HepG2 (cell line): ENCODE data around the gene DACT2. TPM values are rescaled to one million over a fixed set of nuclear protein-coding genes. Genes with fewer than 3 reads are reported as not detected.

Experiments used
- ATF1 ChIP-seq: IDR thresholded peaks from 2 replicates; pipeline ENCODE4 v1.6.1; 2016; ENCODE audit warnings: mild to moderate bottlenecking, control low read depth
- ATF6 ChIP-seq: sonication (generic); formaldehyde crosslinking; conservative IDR thresholded peaks from 2 replicates; pipeline ENCODE4 v1.4.0; 2020; ENCODE audit warnings: missing genetic modification reagents
- FOXM1 ChIP-seq: sonication (generic); formaldehyde crosslinking; IDR thresholded peaks from 2 replicates; pipeline ENCODE4 v1.5.0; 2020; ENCODE audit warnings: missing genetic modification reagents
- HMGXB4 ChIP-seq, 2 experiments: sonication (generic) in 1 of 2; formaldehyde crosslinking in 1 of 2; IDR thresholded peaks; 2 replicates each; pipeline versions ENCODE4 v1.4.0 to v1.6.1; 2018 to 2020; ENCODE audit warnings: missing genetic modification reagents in 2 of 2, borderline replicate concordance in 1 of 2, low read depth in 1 of 2, mild to moderate bottlenecking in 1 of 2, missing biosample characterization in 1 of 2
- HOXA3 ChIP-seq: sonication (generic); formaldehyde crosslinking; IDR thresholded peaks from 2 replicates; pipeline ENCODE4 v1.5.0; 2020; ENCODE audit warnings: missing genetic modification reagents
- KDM4B ChIP-seq: sonication (generic); formaldehyde crosslinking; IDR thresholded peaks from 2 replicates; pipeline ENCODE4 v1.4.0; 2020; ENCODE audit warnings: missing genetic modification reagents
- MIXL1 ChIP-seq: IDR thresholded peaks from 2 replicates; pipeline ENCODE4 v1.6.1; 2016
- PLRG1 ChIP-seq: fragments of 450-650 bp; conservative IDR thresholded peaks from 2 replicates; pipeline ENCODE4 v1.6.1; 2016
- STAG1 ChIP-seq: sonication (generic); formaldehyde crosslinking; IDR thresholded peaks from 2 replicates; pipeline ENCODE4 v1.4.0; 2020; ENCODE audit warnings: missing genetic modification reagents
- THAP11 ChIP-seq: IDR thresholded peaks from 2 replicates; pipeline ENCODE4 v1.6.1; 2016; ENCODE audit warnings: missing biosample characterization, missing genetic modification reagents
- ZFP37 ChIP-seq: sonication (generic); formaldehyde crosslinking; IDR thresholded peaks from 2 replicates; pipeline ENCODE4 v1.4.0; 2020; ENCODE audit warnings: missing genetic modification reagents, borderline replicate concordance
- ZNF20 ChIP-seq: sonication (generic); formaldehyde crosslinking; IDR thresholded peaks from 2 replicates; pipeline ENCODE4 v1.4.0; 2020; ENCODE audit warnings: mild to moderate bottlenecking, moderate library complexity, missing genetic modification reagents
- ZNF251 ChIP-seq: sonication (generic); formaldehyde crosslinking; IDR thresholded peaks from 2 replicates; pipeline ENCODE4 v1.9.0; 2021; ENCODE audit warnings: mild to moderate bottlenecking, missing genetic modification reagents
- ZNF337 ChIP-seq: sonication (generic); formaldehyde crosslinking; IDR thresholded peaks from 2 replicates; pipeline ENCODE4 v1.5.1; 2020; ENCODE audit warnings: missing genetic modification reagents, low read depth, mild to moderate bottlenecking, borderline replicate concordance
- ZNF652 ChIP-seq: IDR thresholded peaks from 2 replicates; pipeline ENCODE4 v1.6.1; 2016; ENCODE audit warnings: low read depth, borderline replicate concordance
- ZNF747 ChIP-seq: sonication (generic); formaldehyde crosslinking; IDR thresholded peaks from 2 replicates; pipeline ENCODE4 v1.8.1; 2023; ENCODE audit warnings: missing genetic modification reagents, mild to moderate bottlenecking, borderline replicate concordance
- polyA plus RNA-seq, 8 experiments: library from polyadenylated mRNA; depleted of rRNA in 3 of 8; stranded (reverse) in 7 of 8; unstranded in 1 of 8; fragments of >200 nt; fragmentation: Illumina TruSeq in 4 of 8; extraction: Trizol in 4 of 8; gene quantifications; 2 replicates each; pipeline versions ENCODE4 v1.2.1 to v1.2.3, GENCODE V29; 2011 to 2016; ENCODE audit warnings: low read depth in 4 of 8, missing spikeins in 1 of 8, mixed read lengths in 1 of 8; ENCODE audit not compliant: insufficient read depth in 1 of 8
- total RNA-seq, 5 experiments: library from RNA; depleted of rRNA; stranded (reverse); fragments of >200 nt; fragmentation: Illumina TruSeq; extraction: Trizol; gene quantifications; 2 replicates each; pipeline ENCODE4 v1.2.3, GENCODE V29; 2016; ENCODE audit warnings: low read depth in 1 of 5
- TF ChIP-seq, protein P1 (sequence below): sonication (generic); formaldehyde crosslinking; IDR thresholded peaks from 2 replicates; pipeline ENCODE4 v1.5.1; 2020; ENCODE audit warnings: missing genetic modification reagents, mild to moderate bottlenecking, borderline replicate concordance
- TF ChIP-seq, protein P2 (sequence below): sonication (generic); formaldehyde crosslinking; IDR thresholded peaks from 2 replicates; pipeline ENCODE4 v1.4.0; 2020; ENCODE audit warnings: missing genetic modification reagents

DACT2 gene
- total and polyA plus RNA-seq, 2 of the 13 experiments (the other 11 are each of a cell fraction or from before 2014, with no cell fraction given), result 0.15 TPM; not detected in 1

GRCh38 chr6:168301648-168302398 lies 17.8 kb downstream of the DACT2 start (continued):
- TF ChIP-seq HOXA3 (peak; percentile 72), PLRG1 (no peak), ZNF251 (CRISPR knock-in tag) (no peak), KDM4B (CRISPR knock-in tag) (peak; percentile 78; the same call in 1 of the 2 replicates), STAG1 (CRISPR knock-in tag) (peak; percentile 20), FOXM1 (CRISPR knock-in tag) (no peak), THAP11 (CRISPR knock-in tag) (peak; percentile 36; the same call in 1 of the 2 replicates), ATF1 (CRISPR knock-in tag) (no peak), MIXL1 (no peak; the same call in 1 of the 2 replicates), ZNF652 (CRISPR knock-in tag) (peak; percentile 28; the same call in 1 of the 2 replicates), ATF6 (CRISPR knock-in tag) (no peak), ZNF20 (CRISPR knock-in tag) (no peak), ZNF337 (CRISPR knock-in tag) (no peak), HMGXB4 (CRISPR knock-in tag; IDR thresholded peaks at IDR 0.05; ENCODE audit: borderline replicate concordance in 1 of 2, low read depth in 1 of 2) (no peak), ZFP37 (CRISPR knock-in tag) (no peak), ZNF747 (CRISPR knock-in tag) (peak; percentile 65; the same call in 1 of the 2 replicates)
- TF ChIP-seq, protein P1, sequence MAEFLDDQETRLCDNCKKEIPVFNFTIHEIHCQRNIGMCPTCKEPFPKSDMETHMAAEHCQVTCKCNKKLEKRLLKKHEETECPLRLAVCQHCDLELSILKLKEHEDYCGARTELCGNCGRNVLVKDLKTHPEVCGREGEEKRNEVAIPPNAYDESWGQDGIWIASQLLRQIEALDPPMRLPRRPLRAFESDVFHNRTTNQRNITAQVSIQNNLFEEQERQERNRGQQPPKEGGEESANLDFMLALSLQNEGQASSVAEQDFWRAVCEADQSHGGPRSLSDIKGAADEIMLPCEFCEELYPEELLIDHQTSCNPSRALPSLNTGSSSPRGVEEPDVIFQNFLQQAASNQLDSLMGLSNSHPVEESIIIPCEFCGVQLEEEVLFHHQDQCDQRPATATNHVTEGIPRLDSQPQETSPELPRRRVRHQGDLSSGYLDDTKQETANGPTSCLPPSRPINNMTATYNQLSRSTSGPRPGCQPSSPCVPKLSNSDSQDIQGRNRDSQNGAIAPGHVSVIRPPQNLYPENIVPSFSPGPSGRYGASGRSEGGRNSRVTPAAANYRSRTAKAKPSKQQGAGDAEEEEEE (CRISPR knock-in tag), result no peak
- TF ChIP-seq, protein P2, sequence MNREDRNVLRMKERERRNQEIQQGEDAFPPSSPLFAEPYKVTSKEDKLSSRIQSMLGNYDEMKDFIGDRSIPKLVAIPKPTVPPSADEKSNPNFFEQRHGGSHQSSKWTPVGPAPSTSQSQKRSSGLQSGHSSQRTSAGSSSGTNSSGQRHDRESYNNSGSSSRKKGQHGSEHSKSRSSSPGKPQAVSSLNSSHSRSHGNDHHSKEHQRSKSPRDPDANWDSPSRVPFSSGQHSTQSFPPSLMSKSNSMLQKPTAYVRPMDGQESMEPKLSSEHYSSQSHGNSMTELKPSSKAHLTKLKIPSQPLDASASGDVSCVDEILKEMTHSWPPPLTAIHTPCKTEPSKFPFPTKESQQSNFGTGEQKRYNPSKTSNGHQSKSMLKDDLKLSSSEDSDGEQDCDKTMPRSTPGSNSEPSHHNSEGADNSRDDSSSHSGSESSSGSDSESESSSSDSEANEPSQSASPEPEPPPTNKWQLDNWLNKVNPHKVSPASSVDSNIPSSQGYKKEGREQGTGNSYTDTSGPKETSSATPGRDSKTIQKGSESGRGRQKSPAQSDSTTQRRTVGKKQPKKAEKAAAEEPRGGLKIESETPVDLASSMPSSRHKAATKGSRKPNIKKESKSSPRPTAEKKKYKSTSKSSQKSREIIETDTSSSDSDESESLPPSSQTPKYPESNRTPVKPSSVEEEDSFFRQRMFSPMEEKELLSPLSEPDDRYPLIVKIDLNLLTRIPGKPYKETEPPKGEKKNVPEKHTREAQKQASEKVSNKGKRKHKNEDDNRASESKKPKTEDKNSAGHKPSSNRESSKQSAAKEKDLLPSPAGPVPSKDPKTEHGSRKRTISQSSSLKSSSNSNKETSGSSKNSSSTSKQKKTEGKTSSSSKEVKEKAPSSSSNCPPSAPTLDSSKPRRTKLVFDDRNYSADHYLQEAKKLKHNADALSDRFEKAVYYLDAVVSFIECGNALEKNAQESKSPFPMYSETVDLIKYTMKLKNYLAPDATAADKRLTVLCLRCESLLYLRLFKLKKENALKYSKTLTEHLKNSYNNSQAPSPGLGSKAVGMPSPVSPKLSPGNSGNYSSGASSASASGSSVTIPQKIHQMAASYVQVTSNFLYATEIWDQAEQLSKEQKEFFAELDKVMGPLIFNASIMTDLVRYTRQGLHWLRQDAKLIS (CRISPR knock-in tag), result no peak
